Spleen (tissue), 11 donors: ENCODE measurements around the gene FARSA. TPM values are rescaled to one million over a fixed set of nuclear protein-coding genes. Genes with fewer than 3 reads are reported as not detected.
A peak's percentile ranks its signal among the peaks of the same experiment; 100 is the strongest.
"Not testable (repeated sequence)": the region's sequence is repeated elsewhere in the genome, so short reads cannot be mapped to it uniquely, and the experiment has no call there.

Experiments
- DNase-seq: peaks from one replicate; pipeline ENCODE4 v3.0.0-alpha.2; 2020
- H3K27ac ChIP-seq, 8 donors: fragments of 200-600 bp; sonication (generic) in 7 of 8; 1 replicate in 4 of 8; 2 replicates in 4 of 8; pipeline versions ENCODE4 v1.5.0 to v1.8.0; 2016 to 2021; ENCODE audit warnings: inconsistent platforms in 4 of 8, mild to moderate bottlenecking in 4 of 8, moderate library complexity in 1 of 8
- H3K27me3 ChIP-seq, 7 donors: fragments of 200-600 bp; sonication (generic) in 6 of 7; replicated peaks in 1 of 7; 1 replicate in 4 of 7; 2 replicates in 3 of 7; pipeline versions ENCODE4 v1.5.0 to v1.8.0; 2016 to 2021; ENCODE audit warnings: inconsistent platforms in 3 of 7, mild to moderate bottlenecking in 1 of 7
- H3K36me3 ChIP-seq, 6 donors: fragments of 200-600 bp; sonication (generic) in 5 of 6; 1 replicate in 4 of 6; 2 replicates in 2 of 6; pipeline versions ENCODE4 v1.5.0 to v1.8.0; 2016 to 2021; ENCODE audit warnings: inconsistent platforms in 2 of 6
- H3K4me1 ChIP-seq, 6 donors: fragments of 200-600 bp; sonication (generic) in 5 of 6; 1 replicate in 3 of 6; 2 replicates in 3 of 6; pipeline versions ENCODE4 v1.5.0 to v1.8.0; 2016 to 2021; ENCODE audit warnings: inconsistent platforms in 3 of 6
- H3K4me3 ChIP-seq, 8 donors: fragments of 200-600 bp; sonication (generic) in 7 of 8; 1 replicate in 4 of 8; 2 replicates in 4 of 8; pipeline versions ENCODE4 v1.5.0 to v1.8.0; 2016 to 2021; ENCODE audit warnings: inconsistent platforms in 4 of 8, mild to moderate bottlenecking in 4 of 8, moderate library complexity in 2 of 8
- H3K9me3 ChIP-seq, 8 donors: fragments of 200-600 bp; sonication (generic) in 7 of 8; 1 replicate in 4 of 8; 2 replicates in 4 of 8; pipeline versions ENCODE4 v1.5.0 to v1.8.0; 2016 to 2021; ENCODE audit warnings: inconsistent platforms in 4 of 8
- CTCF ChIP-seq, 11 experiments: fragments of 200-600 bp in 7 of 11; fragments of 450-650 bp in 4 of 11; sonication (generic) in 4 of 11; IDR thresholded peaks in 8 of 11; conservative IDR thresholded peaks in 3 of 11; 1 replicate in 7 of 11; 2 replicates in 4 of 11; pipeline versions ENCODE4 v1.4.0 to v1.8.0; 2016 to 2021; ENCODE audit warnings: antibody characterized with exemption in 11 of 11, inconsistent platforms in 4 of 11, mild to moderate bottlenecking in 1 of 11
- POLR2A ChIP-seq, 3 donors: fragments of 450-650 bp; IDR thresholded peaks; one replicate each; pipeline ENCODE4 v1.5.1; 2017; ENCODE audit warnings: antibody characterized with exemption in 3 of 3, mild to moderate bottlenecking in 1 of 3
- POLR2AphosphoS5 ChIP-seq, 3 donors: sonication (generic); formaldehyde crosslinking; IDR thresholded peaks; one replicate each; pipeline ENCODE4 v1.5.1; 2017; ENCODE audit warnings: antibody characterized with exemption in 3 of 3
- WGBS, 5 donors: extraction: QIAGEN DNeasy Blood & Tissue Kit in 3 of 5; methylation state at CpG; one replicate each; pipeline versions ENCODE4 v1.1.5 to v1.1.7; 2013 to 2018; 5-methylcytosine and 5-hydroxymethylcytosine counted together
- intact Hi-C: fragments of 100-400 bp; cut with DNase I; formaldehyde crosslinking; loops from one replicate; pipeline ENCODE4 v1.15.0; 2023; ENCODE audit warnings: low total_unique reads
- polyA plus RNA-seq, 3 donors: library from polyadenylated mRNA; stranded (reverse); fragments of 200-250 nt; gene quantifications; one replicate each; pipeline ENCODE4 v1.2.1, GENCODE V29; 2013
- total RNA-seq, 7 donors: library from RNA; depleted of rRNA in 3 of 7; stranded (reverse); fragments of >200 nt in 3 of 7; fragmentation: NEBNext Ultra II Directional in 4 of 7; extraction: Animal tissue kit (Norgen Biotek cat#: 25700) in 4 of 7; gene quantifications; one replicate each; pipeline versions ENCODE4 v1.1.0 to v1.2.1, GENCODE V29; 2016 to 2021
- donor health status: healthy with polysubstance abuse.
- donor health status: DM: no; HTN: no; CAD: no; lungs with moderate emphysema.
- donor health status: DM: no; HTN: no; CAD: no.
- donor health status: Bipolar disorder and iron deficiency.
- donor health status: healthy.
- donor health status: DM: no; HTN: no; CAD: no.
- donor health status: DM: yes; HTN: yes; CAD: no.

The FARSA gene
- total and polyA plus RNA-seq, 10 donors, result 25.1 to 55.4 (median 39.3) TPM

GRCh38 chr19:12953799-12954611, 20.5 kb upstream of the FARSA start:
- intact Hi-C loops, result no loop called here
- Histone ChIP-seq H3K27ac (peak overlapping the region in 7 of 8 donors; percentile 44 to 93 (median 73)), H3K4me1 (peaks cover 36 to 80% (median 57%) of the 10 kb centered on the region in 6 donors), H3K9me3 (no peaks in the 10 kb centered on the region), H3K4me3 (no peak overlapping the region), H3K36me3 (peaks cover 5 to 67% (median 53%) of the 10 kb centered on the region in 6 donors), H3K27me3 (no peaks in the 10 kb centered on the region)
- no peak for DNase-seq
- TF ChIP-seq CTCF (IDR thresholded peaks at IDR 0.05 in 8 of 11, conservative IDR thresholded peaks at IDR 0.05 in 3 of 11) (no peak), POLR2AphosphoS5 (IDR thresholded peaks at IDR 0.05) (peak in 2 of 3 donors; percentile 28 to 65)
- WGBS, 5 donors, result 54 to 75% (median 62%) methylated on average over 11 to 12 of the region's 12 CpGs

- Histone ChIP-seq H3K27ac (peak overlapping the region; percentile 27 to 93 (median 67)), H3K4me3 (no peak overlapping the region), H3K27me3 (no peaks in the 10 kb centered on the region), H3K4me1 (peaks cover 36 to 87% (median 59%) of the 10 kb centered on the region in 6 donors), H3K36me3 (peaks cover 5 to 74% (median 61%) of the 10 kb centered on the region in 6 donors), H3K9me3 (no peaks in the 10 kb centered on the region)
- intact Hi-C loops, result no loop called here
- TF ChIP-seq POLR2AphosphoS5 (IDR thresholded peaks at IDR 0.05) (peak in 2 of 3 donors; percentile 49 to 71), POLR2A (IDR thresholded peaks at IDR 0.05) (no peak), CTCF (IDR thresholded peaks at IDR 0.05 in 8 of 11, conservative IDR thresholded peaks at IDR 0.05 in 3 of 11) (no peak)
- WGBS, 5 donors, result 41 to 64% (median 51%) methylated on average over 11 of the region's 11 CpGs
- no peak for DNase-seq
Observed at GRCh38 chr19:12953138-12953798, 19.8 kb upstream of the FARSA start.

- Histone ChIP-seq H3K4me1 (peaks cover 36 to 89% (median 63%) of the 10 kb centered on the region in 6 donors), H3K27me3 (no peaks in the 10 kb centered on the region), H3K4me3 (no peak overlapping the region), H3K36me3 (peaks cover 5 to 81% (median 67%) of the 10 kb centered on the region in 6 donors), H3K27ac (peak overlapping the region; percentile 7 to 93 (median 67)), H3K9me3 (no peaks in the 10 kb centered on the region)
- no peak for TF ChIP-seq CTCF (IDR thresholded peaks at IDR 0.05 in 8 of 11, conservative IDR thresholded peaks at IDR 0.05 in 3 of 11)
- TF ChIP-seq POLR2AphosphoS5 (IDR thresholded peaks at IDR 0.05), result no peak
- TF ChIP-seq POLR2A (IDR thresholded peaks at IDR 0.05), result no peak
- intact Hi-C loops, result no loop called here
- WGBS, 5 donors, result 58 to 74% (median 60%) methylated on average over 12 of the region's 12 CpGs
- no peak for DNase-seq
Observed at GRCh38 chr19:12952488-12953137, 19.1 kb upstream of the FARSA start.

- Histone ChIP-seq H3K4me1 (peaks cover 39 to 90% (median 66%) of the 10 kb centered on the region in 6 donors), H3K27ac (peak overlapping the region in 7 of 8 donors; percentile 7 to 93 (median 73)), H3K36me3 (peaks cover 5 to 84% (median 70%) of the 10 kb centered on the region in 6 donors)
- H3K27me3 ChIP-seq, H3K4me3 ChIP-seq, intact Hi-C loops, H3K9me3 ChIP-seq, DNase-seq: not testable (repeated sequence)
- 90 to 93% (median 93%) methylated on average over 6 of the region's 6 CpGs for WGBS, 5 donors
Observed at GRCh38 chr19:12952050-12952449, 18.5 kb upstream of the FARSA start.
